Colon (tissue), 2 donors: ENCODE measurements around the gene FANK1.

ENCODE experiments used
- FAIRE-seq: peaks from 2 replicates; lab custom pipeline; 2012; peaks lifted over from hg19 to GRCh38; lab: Jason Lieb, UNC
- donor health status: control.
- donor health status: control.

Gene FANK1

GRCh38 chr10:125990974-125991373 is 94.6 kb downstream of the FANK1 start:
- no peak for FAIRE-seq

DNA sequence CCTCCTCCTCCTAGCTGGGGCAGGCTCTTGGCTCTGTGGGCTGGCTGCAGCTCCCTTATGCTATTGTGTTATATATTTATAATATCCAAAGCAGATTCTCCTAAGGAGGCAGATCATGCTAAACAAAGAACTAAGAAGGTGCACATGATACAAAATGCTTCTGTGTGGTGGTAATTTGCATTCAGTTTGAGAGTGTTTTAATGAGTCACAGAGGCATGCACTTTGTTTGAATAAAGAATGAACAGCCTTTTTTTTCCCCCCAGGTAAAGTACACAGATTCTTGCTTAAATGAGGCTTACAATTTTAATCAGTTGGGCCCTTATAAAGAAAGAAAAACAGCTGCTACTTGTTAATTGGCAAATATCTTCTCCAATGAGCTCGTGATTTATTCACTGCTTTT is 95.0 kb downstream of the FANK1 start:
- no peak for FAIRE-seq

GRCh38 chr10:125992254-125992653 is 95.9 kb downstream of the FANK1 start:
- FAIRE-seq: no peak

- no peak for FAIRE-seq
Observed at GRCh38 chr10:125994601-125995000, 98.2 kb downstream of the FANK1 start.

DNA sequence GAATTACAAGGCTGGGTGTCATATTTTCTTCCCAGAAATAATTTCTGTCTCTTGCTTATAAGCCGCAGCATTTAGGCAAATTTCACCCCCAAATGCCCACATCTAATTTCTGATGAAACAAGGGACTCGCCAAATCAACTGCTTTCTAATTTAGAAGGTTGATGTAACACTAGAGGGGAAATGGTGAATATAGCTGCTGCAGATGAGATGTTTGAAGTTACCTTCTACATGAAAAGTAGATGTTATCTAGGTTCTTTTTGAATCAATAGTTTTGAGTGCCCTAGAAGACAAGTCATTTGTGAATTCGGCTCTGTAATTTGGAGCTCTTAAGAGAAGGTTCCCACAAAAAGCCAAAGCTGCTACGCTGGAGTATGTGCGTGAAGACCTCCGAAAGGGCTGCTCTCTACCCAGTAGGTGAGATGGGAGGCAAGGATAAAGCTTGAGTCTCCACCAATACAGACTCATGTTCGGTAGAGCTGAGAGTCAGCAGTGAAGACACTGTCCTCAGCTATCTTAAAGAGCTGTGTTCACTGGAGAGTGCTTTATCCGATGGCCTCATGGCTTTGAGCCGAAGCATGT is 99.5 kb downstream of the FANK1 start:
- no peak for FAIRE-seq

DNA sequence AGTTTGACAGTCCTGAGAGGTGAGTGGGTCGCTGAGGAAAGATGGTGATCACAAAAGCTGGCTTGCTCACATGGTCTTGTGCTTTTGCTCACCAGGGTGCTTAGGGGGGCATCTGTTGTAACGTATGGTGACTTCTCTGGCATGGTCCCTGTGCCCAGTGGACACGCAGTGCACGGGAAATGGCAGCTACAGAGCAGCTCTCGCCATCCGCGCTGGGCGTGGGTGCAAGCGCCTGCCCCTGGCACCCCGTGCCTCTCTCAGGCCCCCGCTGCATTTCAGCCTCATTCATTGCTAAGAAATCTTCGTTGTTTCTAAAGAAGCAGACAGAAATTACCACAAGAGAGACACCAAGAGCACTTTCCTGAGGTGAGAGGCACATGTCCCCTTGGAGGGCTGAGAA is 101.2 kb downstream of the FANK1 start:
- FAIRE-seq: no peak

DNA sequence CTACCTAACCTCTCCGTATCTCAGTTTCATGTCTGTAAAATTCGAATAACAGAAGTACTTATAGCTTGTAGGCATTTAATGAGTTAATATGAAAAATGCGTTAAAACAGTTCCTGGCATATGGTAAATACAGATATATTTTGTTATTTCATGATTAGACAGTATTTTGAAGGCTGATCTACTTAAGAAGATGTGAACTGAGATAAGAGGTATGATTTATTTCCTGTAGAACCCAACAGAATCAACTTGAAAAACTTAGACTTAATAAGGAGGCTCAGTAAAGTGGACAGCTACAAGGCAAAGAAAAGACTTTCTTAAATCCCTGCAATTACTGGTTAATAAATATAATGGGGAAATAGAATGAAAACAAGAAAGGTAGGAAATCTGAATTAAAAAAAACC is 103.3 kb downstream of the FANK1 start:
- no peak for FAIRE-seq

DNA sequence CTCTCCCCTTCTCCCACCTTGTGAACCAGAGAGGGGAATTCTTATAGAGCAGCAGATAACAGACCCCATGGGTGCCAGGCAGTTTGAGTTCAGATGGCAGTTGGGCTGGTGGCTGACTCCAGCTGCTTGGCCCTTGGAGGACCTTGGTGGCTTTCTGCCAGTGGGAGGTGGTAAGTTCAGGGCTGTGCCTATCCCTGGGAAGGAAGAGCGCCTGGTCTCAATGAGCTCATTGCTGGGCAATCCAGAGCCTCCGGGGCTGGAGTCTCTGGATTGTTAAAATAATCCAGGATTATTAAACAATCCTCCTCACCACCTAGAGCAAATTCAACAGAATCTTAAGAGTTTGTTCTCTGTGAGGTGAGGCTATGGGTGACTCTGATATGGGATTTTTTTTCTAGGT is 105.2 kb downstream of the FANK1 start:
- FAIRE-seq: no peak

DNA sequence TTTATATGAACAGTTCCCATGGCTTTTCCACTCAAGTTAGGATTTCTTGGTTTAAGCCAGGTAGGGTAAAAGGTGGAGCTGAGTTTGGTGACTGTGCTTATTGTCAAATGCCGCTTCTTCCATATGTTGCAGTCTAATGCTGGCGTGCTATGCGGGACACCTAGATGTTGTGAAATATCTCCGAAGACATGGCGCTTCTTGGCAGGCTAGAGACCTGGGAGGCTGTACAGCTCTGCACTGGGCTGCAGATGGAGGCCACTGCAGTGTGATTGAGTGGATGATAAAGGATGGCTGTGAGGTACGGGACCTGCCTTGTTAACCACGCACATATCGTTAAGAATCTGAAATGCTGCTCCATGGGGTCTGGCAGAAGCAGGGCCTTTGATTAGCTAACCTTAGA is 108.4 kb downstream of the FANK1 start:
- FAIRE-seq: no peak

DNA sequence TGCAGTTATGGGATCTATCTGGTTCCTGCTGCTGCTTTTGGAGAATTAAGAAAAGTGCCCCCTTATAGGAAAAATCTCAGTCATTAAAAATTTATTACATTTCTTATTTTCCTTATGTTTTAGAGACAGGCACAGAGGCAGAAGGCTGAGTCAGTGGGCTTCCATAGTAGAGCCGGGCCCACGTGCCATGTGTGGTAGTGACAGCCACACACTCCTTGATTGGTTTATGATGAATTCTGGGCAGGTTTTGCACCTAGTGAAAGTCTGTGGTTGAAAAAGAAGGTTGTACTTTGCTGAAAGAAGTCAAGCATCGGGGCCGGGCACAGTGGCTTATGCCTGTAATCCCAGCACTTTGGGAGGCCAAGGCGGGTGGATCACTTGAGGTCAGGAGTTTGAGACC is 109.9 kb downstream of the FANK1 start:
- FAIRE-seq: no peak

- no peak for FAIRE-seq
Observed at GRCh38 chr10:126006906-126007305, 110.5 kb downstream of the FANK1 start.

- FAIRE-seq: no peak
Observed at GRCh38 chr10:126009650-126010049, 113.3 kb downstream of the FANK1 start.

- FAIRE-seq: no peak
Observed at GRCh38 chr10:126011995-126012394, 115.6 kb downstream of the FANK1 start.

DNA sequence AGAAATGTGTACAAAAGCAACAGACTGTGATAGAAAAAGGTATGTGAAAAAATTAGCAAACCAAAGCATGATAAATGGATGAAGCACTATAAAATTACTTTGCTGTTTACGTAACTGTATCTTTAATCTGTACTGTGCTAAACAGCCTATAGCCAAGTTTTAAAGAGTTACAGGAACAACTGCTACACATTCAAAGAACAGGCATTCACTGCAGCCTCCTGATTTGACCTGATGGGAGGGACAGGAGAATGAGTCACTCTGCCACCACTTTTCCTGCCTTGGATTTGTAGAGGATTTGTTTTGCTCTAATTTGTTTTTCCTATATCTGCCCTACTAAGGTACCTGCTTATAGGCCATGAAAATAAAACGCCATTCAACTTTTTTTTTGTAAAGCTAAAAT is 116.1 kb downstream of the FANK1 start:
- no peak for FAIRE-seq

- no peak for FAIRE-seq
Observed at GRCh38 chr10:126013489-126014281, 117.3 kb downstream of the FANK1 start.

DNA sequence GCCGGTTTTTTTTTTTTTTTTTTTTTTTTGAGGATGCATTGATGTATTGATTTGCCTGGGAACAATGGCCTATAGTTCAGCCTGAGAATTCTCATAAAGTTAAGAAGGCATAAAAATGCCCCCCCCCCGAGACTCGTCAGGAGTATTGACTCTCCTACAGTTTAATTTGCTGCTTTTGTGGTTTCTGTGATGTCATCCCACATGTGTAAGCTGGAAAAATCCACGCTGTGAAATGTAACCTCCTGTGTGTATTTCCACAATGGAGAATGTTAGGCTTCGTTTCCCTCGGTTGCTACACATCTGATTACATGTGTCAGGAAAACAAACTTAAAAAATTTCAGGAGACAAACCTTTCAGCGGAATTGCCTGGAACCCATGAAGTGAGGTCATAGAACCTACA is 117.9 kb downstream of the FANK1 start:
- FAIRE-seq: no peak

DNA sequence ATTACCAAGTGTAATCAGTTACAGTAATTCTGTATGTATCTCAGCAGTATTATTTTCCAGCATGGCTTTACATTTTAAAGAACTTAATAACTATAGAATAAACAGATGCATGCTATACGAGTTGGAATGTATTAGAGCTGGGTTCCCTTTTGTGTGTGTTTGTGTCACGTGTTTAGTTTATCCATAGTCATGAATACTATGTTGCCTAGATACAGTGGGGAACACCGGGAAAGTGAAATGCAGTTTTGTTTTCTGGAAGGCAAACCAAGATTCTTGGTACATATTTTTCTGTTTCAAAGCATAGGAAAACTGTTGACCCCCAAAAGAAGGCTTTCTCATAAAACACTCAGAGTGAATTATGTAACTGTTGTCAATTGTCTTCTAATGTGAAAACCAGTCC is 119.0 kb downstream of the FANK1 start:
- FAIRE-seq: no peak

DNA sequence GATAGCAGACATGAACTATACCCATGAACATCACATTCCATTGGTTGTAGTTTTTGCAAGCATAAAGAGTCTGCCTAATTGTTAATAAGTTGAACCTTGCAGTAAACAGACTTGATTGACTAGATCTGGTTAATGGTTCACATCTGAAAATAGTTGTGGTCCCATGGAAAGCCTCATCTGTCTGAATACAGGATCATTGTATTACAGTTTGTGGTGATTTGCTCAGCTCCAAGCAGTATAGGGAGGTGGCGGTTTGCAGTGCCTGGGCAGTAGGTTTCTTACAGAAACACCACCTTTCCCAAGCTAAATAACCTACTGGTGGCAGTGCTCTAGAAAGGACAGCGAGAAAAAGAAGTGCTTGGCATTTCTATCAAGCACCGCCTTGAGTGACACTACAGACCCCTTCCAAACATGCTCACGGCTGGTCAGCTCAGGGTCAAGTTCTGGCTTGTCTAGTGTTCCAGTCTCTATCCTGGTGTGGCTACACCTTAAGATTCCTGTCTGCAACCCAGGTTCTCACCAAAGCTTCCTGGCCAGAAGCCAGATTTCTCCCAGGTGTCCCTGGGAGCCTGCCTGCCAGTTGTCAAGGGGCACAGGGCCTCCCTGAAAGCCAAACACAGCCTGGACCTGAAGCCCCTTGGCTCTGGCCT is 119.9 kb downstream of the FANK1 start:
- no peak for FAIRE-seq

DNA sequence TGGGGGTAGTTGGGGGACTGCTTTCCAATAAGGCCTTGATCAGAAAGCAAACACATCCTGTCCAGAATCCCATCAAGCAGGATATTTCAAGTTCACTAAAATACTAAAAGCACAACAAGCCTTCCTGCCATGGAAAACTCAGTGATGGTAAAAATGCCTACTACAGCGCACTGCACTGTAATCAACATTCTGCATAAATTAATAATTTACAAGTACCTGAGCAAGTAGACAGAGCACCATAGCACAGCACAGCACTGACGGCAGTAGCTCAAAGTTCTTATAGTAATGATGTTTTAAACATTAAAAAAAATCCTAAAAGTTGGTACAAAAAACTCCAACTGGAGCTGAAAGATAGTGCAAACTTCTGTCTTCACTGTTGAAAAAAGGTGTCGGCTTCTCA is 120.5 kb downstream of the FANK1 start:
- FAIRE-seq: no peak

- no peak for FAIRE-seq
Observed at GRCh38 chr10:126017961-126018560, 121.7 kb downstream of the FANK1 start.

- no peak for FAIRE-seq
Observed at GRCh38 chr10:126021833-126022500, 125.6 kb downstream of the FANK1 start.

DNA sequence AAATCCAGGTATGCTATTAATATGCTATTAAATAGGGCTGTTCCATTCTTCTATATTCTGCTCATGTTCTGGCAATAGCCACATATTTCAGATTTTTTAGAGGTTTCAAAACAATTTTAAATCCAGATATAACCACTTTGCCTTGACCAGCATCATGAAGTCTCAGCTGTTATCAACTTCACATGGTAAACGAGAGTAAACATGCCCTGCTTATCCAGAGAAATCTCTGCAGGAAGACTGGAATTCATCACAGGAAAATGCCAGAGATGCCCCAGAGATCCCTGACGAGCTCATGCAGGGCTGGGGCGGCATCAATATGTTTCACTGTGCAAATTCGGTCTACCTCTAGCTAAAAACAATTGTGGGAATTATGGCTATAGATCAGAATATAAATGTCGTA is 126.5 kb downstream of the FANK1 start:
- FAIRE-seq: no peak

DNA sequence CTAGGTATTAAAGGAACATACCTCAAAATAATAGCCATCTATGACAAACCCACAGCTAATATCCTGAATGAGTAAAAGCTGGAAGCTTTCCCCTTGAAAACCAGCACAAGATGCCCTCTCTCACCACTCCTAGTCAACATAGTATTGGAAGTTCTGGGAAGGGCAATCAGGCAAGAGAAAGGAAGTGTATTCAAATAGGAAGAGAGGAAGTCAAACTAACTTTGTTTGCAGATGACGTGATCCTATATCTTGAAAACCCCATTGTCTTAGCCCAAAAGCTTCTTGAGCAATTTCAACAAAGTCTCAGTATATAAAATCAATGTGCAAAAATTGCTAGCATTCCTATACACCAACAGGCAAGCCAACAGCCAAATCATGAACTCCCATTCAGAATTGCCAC is 131.3 kb downstream of the FANK1 start:
- FAIRE-seq: no peak
